Caco-2 (cell line): ENCODE measurements around the gene CHERP. TPM values are rescaled to one million over a fixed set of nuclear protein-coding genes. Genes with fewer than 3 reads are reported as not detected.

Experiments used
- BruUV-seq: library from RNA; stranded (reverse); fragments of 400-500 nt; replicated peaks from 2 replicates; lab custom pipeline; 2021; lab: Mats Ljungman, UMichigan
- CTCF ChIA-PET: fragments of 300-600 bp; sonication (Branson Sonifier 250); formaldehyde crosslinking; loops from one replicate; lab custom pipeline; 2022; ENCODE audit warnings: antibody characterized with exemption; lab: Charles Lee
- POLR2A ChIA-PET: fragments of 300-600 bp; sonication (Branson Sonifier 250); formaldehyde crosslinking; loops from one replicate; lab custom pipeline; 2022; ENCODE audit warnings: antibody characterized with exemption; lab: Charles Lee
- DNase-seq, 2 experiments: peaks; one replicate each; pipeline versions ENCODE4 v3.0.0 to v3.0.0-alpha.2; 2020 to 2022
- H3K27me3 ChIP-seq: replicated peaks from 2 replicates; pipeline ENCODE4 v1.6.0; 2011; ENCODE audit warnings: low read length; ENCODE audit not compliant: control insufficient read depth, insufficient read depth
- H3K36me3 ChIP-seq: 2 replicates; pipeline ENCODE4 v1.5.1; 2011; ENCODE audit warnings: low read length; ENCODE audit not compliant: control insufficient read depth, insufficient read depth
- H3K4me1 ChIP-seq: fragments of 250-450 bp; sonication (Bioruptor Pico); 2 replicates; pipeline ENCODE4 v1.5.1; 2020; ENCODE audit warnings: mild to moderate bottlenecking
- H3K4me3 ChIP-seq: 2 replicates; pipeline ENCODE4 v1.5.1; 2011; ENCODE audit warnings: low read depth, mild to moderate bottlenecking, control low read depth, low read length
- H3K9me3 ChIP-seq: fragments of 250-450 bp; sonication (Bioruptor Pico); 2 replicates; pipeline ENCODE4 v1.5.1; 2020; ENCODE audit warnings: mild to moderate bottlenecking, moderate library complexity
- H3K27ac Mint-ChIP-seq: one replicate; pipeline ENCODE4 v1.8.0; 2022; ENCODE audit warnings: mixed read lengths; ENCODE audit not compliant: unreplicated experiment
- H3K27me3 Mint-ChIP-seq: one replicate; pipeline ENCODE4 v1.8.0; 2022; ENCODE audit warnings: mixed read lengths; ENCODE audit not compliant: insufficient read depth, unreplicated experiment
- H3K36me3 Mint-ChIP-seq: one replicate; pipeline ENCODE4 v1.8.0; 2022; ENCODE audit warnings: mild to moderate bottlenecking, mixed read lengths; ENCODE audit not compliant: insufficient read depth, unreplicated experiment
- H3K4me1 Mint-ChIP-seq: one replicate; pipeline ENCODE4 v1.8.0; 2022; ENCODE audit warnings: low read depth, mixed read lengths; ENCODE audit not compliant: unreplicated experiment
- H3K4me3 Mint-ChIP-seq: one replicate; pipeline ENCODE4 v1.8.0; 2022; ENCODE audit warnings: mild to moderate bottlenecking, moderate library complexity, mixed read lengths; ENCODE audit not compliant: unreplicated experiment
- H3K9me3 Mint-ChIP-seq: one replicate; pipeline ENCODE4 v1.8.0; 2022; ENCODE audit warnings: mixed read lengths; ENCODE audit not compliant: unreplicated experiment
- CTCF ChIP-seq, 2 experiments: fragments of 200-600 bp in 1 of 2; IDR thresholded peaks; 1 replicate in 1 of 2; 2 replicates in 1 of 2; pipeline versions ENCODE4 v1.5.1 to v1.8.0; 2011 to 2022; ENCODE audit warnings: antibody characterized with exemption in 1 of 2, control low read depth in 1 of 2, inconsistent platforms in 1 of 2, low read depth in 1 of 2, low read length in 1 of 2, mild to moderate bottlenecking in 1 of 2, moderate library complexity in 1 of 2; ENCODE audit not compliant: insufficient read depth in 1 of 2, severe bottlenecking in 1 of 2, unreplicated experiment in 1 of 2
- intact Hi-C: fragments of 100-400 bp; cut with micrococcal nuclease; formaldehyde crosslinking; loops from one replicate; pipeline ENCODE4 v1.10.0; 2022; ENCODE audit not compliant: unreplicated experiment
- total RNA-seq: library from RNA; stranded (reverse); gene quantifications from 2 replicates; pipeline ENCODE4 v1.2.3, GENCODE V29; 2022

The CHERP gene
- total RNA-seq, 1 experiment from 2014 or later, result 66.1 TPM

GRCh38 chr19:16524991-16525734, 17.1 kb downstream of the CHERP start:
- H3K27me3 Mint-ChIP-seq, result no peaks in the 10 kb centered on the region
- H3K4me3 ChIP-seq, result no peak overlapping the region
- peaks cover 97% of the 10 kb centered on the region for H3K36me3 Mint-ChIP-seq
- H3K4me1 Mint-ChIP-seq, result no peaks in the 10 kb centered on the region
- no peaks in the 10 kb centered on the region for H3K27me3 ChIP-seq
- BruUV-seq, result no TSS peak
- peaks cover 7% of the 10 kb centered on the region; the same call in 1 of the 2 replicates for H3K36me3 ChIP-seq
- DNase-seq, result no peak
- H3K9me3 Mint-ChIP-seq, result no peaks in the 10 kb centered on the region
- no peak overlapping the region for H3K27ac Mint-ChIP-seq
- no peaks in the 10 kb centered on the region for H3K9me3 ChIP-seq
- ChIA-PET POLR2A (interaction anchor here (0.5 kb wide), 1 partner anchor 47 kb away, joined by 3 read pairs; the partner anchor contains the start of gene SLC35E1), CTCF (no interaction called here)
- no peak for TF ChIP-seq CTCF (IDR thresholded peaks at IDR 0.05; ENCODE audit: insufficient read depth in 1 of 2, low read depth in 1 of 2, low read length in 1 of 2, severe bottlenecking in 1 of 2, unreplicated experiment in 1 of 2)
- H3K4me1 ChIP-seq, result no peaks in the 10 kb centered on the region
- intact Hi-C loops, result no loop called here
- H3K4me3 Mint-ChIP-seq, result no peak overlapping the region

- CTCF ChIA-PET, result no interaction called here
- Mint-ChIP-seq H3K9me3 (no peaks in the 10 kb centered on the region), H3K27me3 (no peaks in the 10 kb centered on the region), H3K27ac (no peak overlapping the region), H3K4me3 (no peak overlapping the region), H3K4me1 (no peaks in the 10 kb centered on the region), H3K36me3 (peaks cover 95% of the 10 kb centered on the region)
- Histone ChIP-seq H3K4me1 (no peaks in the 10 kb centered on the region), H3K9me3 (no peaks in the 10 kb centered on the region), H3K4me3 (no peak overlapping the region), H3K27me3 (no peaks in the 10 kb centered on the region), H3K36me3 (peaks cover 9% of the 10 kb centered on the region; the same call in 1 of the 2 replicates)
- BruUV-seq, result no TSS peak
- no peak for TF ChIP-seq CTCF (IDR thresholded peaks at IDR 0.05; ENCODE audit: insufficient read depth in 1 of 2, low read depth in 1 of 2, low read length in 1 of 2, severe bottlenecking in 1 of 2, unreplicated experiment in 1 of 2)
- POLR2A ChIA-PET, result no interaction called here
- intact Hi-C loops, result no loop called here
- DNase-seq, result no peak
These were observed 19.5 kb downstream of the CHERP start for GRCh38 chr19:16522559-16523377.

- Histone ChIP-seq H3K9me3 (no peaks in the 10 kb centered on the region), H3K4me1 (no peaks in the 10 kb centered on the region), H3K36me3 (peaks cover 7% of the 10 kb centered on the region; the same call in 1 of the 2 replicates), H3K27me3 (no peaks in the 10 kb centered on the region), H3K4me3 (no peak overlapping the region)
- no peak for TF ChIP-seq CTCF (IDR thresholded peaks at IDR 0.05; ENCODE audit: insufficient read depth in 1 of 2, low read depth in 1 of 2, low read length in 1 of 2, severe bottlenecking in 1 of 2, unreplicated experiment in 1 of 2)
- Mint-ChIP-seq H3K4me3 (no peak overlapping the region), H3K27ac (no peak overlapping the region), H3K9me3 (no peaks in the 10 kb centered on the region), H3K36me3 (peaks cover 95% of the 10 kb centered on the region), H3K4me1 (no peaks in the 10 kb centered on the region), H3K27me3 (no peaks in the 10 kb centered on the region)
- ChIA-PET POLR2A (no interaction called here), CTCF (no interaction called here)
- intact Hi-C loops, result no loop called here
- no TSS peak for BruUV-seq
- DNase-seq, result no peak
These were observed 20.4 kb downstream of the CHERP start for GRCh38 chr19:16521715-16522289.
